Lung (tissue), 12 donors: ENCODE data around the gene PYGL. TPM values are rescaled to one million over a fixed set of nuclear protein-coding genes. Genes with fewer than 3 reads are reported as not detected.
A peak's percentile ranks its signal among the peaks of the same experiment; 100 is the strongest.

Experiments
- ATAC-seq: fragments of 200-7000 bp; cut with Tn5 transposase; one replicate; pipeline ENCODE4 v1.9.1; 2020; ENCODE audit warnings: moderate number of reproducible peaks; ENCODE audit not compliant: insufficient read depth, low FRiP score
- DNase-seq, 3 donors: peaks; one replicate each; pipeline ENCODE4 v3.0.0-alpha.2; 2013 to 2017
- H3K27ac ChIP-seq, 2 donors: one replicate each; pipeline ENCODE4 v1.5.1; 2013; ENCODE audit warnings: mild to moderate bottlenecking in 2 of 2, moderate library complexity in 2 of 2, control low read depth in 1 of 2, inconsistent platforms in 1 of 2, low read depth in 1 of 2, low read length in 1 of 2
- H3K27me3 ChIP-seq, 3 donors: one replicate each; pipeline ENCODE4 v1.5.1; 2013; ENCODE audit warnings: low read length in 2 of 3; ENCODE audit not compliant: control insufficient read depth in 3 of 3, insufficient read depth in 3 of 3
- H3K36me3 ChIP-seq, 4 donors: one replicate each; pipeline ENCODE4 v1.5.1; 2013; ENCODE audit warnings: low read length in 4 of 4, mild to moderate bottlenecking in 1 of 4, moderate library complexity in 1 of 4; ENCODE audit not compliant: control insufficient read depth in 4 of 4, insufficient read depth in 4 of 4
- H3K4me1 ChIP-seq, 5 donors: one replicate each; pipeline ENCODE4 v1.5.1; 2013; ENCODE audit warnings: low read length in 5 of 5, mild to moderate bottlenecking in 2 of 5, moderate library complexity in 1 of 5; ENCODE audit not compliant: control insufficient read depth in 5 of 5, insufficient read depth in 5 of 5
- H3K4me3 ChIP-seq: one replicate; pipeline ENCODE4 v1.5.1; 2013; ENCODE audit warnings: mild to moderate bottlenecking, control low read depth, moderate library complexity
- H3K9ac ChIP-seq, 2 donors: one replicate each; pipeline ENCODE4 v1.5.1; 2013; ENCODE audit warnings: low read length in 2 of 2, control low read depth in 1 of 2; ENCODE audit not compliant: insufficient read depth in 1 of 2
- H3K9me3 ChIP-seq, 4 donors: one replicate each; pipeline ENCODE4 v1.5.1; 2013; ENCODE audit warnings: low read length in 3 of 4, mild to moderate bottlenecking in 1 of 4, moderate library complexity in 1 of 4; ENCODE audit not compliant: control insufficient read depth in 4 of 4, insufficient read depth in 3 of 4
- WGBS, 2 donors: extraction: QIAGEN DNeasy Blood & Tissue Kit; methylation state at CpG; one replicate each; pipeline ENCODE4 v1.1.7; 2013; 5-methylcytosine and 5-hydroxymethylcytosine counted together
- polyA plus RNA-seq, 2 donors: library from polyadenylated mRNA; stranded (reverse); fragments of 200-250 nt; gene quantifications; one replicate each; pipeline ENCODE4 v1.2.1, GENCODE V29; 2013
- total RNA-seq, 2 donors: library from RNA; depleted of rRNA in 1 of 2; stranded (reverse); fragments of >200 nt in 1 of 2; gene quantifications; one replicate each; pipeline ENCODE4 v1.2.1, GENCODE V29; 2014 to 2021
- TF ChIP-seq, protein P1 (sequence below): IDR thresholded peaks from 2 replicates; pipeline ENCODE4 v1.5.1; 2012; ENCODE audit warnings: mild to moderate bottlenecking; ENCODE audit errors: control extremely low read depth, extremely low read depth
- donor health status: control.
- donor health status: control.
- donor health status: Bipolar disorder and iron deficiency.
- donor health status: healthy.
- donor health status: DM: yes; HTN: yes; CAD: no.

Gene PYGL
- total and polyA plus RNA-seq, 4 donors = 18.7 to 85.4 (median 45.3) TPM

DNA sequence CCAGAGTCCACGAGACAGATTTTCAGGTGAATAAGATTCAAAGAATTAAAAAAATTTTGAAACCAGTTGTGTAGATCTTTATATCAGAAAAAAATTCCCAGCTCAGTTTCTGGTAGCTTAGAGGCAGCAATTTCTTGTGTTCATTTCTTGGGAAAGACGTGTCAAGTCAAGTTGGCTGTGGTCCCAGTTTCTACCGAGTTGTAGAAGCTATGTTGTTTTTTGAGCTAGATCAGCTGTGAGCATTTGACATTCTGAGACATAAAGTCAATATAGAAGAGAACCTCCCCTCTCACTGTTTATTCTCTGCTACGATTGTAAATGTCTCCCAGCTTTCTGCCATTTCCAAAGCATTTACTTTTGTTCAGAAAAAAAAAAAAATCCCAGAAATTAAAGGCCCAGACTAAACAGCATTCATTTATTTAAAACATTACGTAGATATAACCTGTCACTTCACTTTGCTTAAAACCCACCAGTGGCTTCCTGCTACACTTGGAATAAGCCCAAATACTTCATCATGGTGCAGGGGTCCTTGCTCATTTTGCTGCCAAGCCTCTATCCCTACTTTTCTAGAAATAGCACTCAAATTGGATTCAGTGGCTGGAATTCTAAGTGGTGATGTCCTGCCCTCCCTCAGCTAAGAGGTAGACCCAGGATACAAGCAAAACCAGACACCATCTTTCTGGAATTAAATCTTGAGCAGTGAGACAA, 20.6 kb upstream of the PYGL start:
- Histone ChIP-seq H3K36me3 (no peaks in the 10 kb centered on the region), H3K9ac (no peak overlapping the region), H3K27me3 (peaks cover 0 to 2% (median 0%) of the 10 kb centered on the region in 3 donors), H3K4me1 (peaks cover 0 to 38% (median 14%) of the 10 kb centered on the region in 5 donors), H3K4me3 (no peak overlapping the region), H3K27ac (no peak overlapping the region), H3K9me3 (no peaks in the 10 kb centered on the region)
- 25 to 34% methylated on average over 5 of the region's 5 CpGs for WGBS, 2 donors
- DNase-seq (peak; percentile 95 to 100 (median 100)), ATAC-seq (no peak)
- TF ChIP-seq, protein P1, sequence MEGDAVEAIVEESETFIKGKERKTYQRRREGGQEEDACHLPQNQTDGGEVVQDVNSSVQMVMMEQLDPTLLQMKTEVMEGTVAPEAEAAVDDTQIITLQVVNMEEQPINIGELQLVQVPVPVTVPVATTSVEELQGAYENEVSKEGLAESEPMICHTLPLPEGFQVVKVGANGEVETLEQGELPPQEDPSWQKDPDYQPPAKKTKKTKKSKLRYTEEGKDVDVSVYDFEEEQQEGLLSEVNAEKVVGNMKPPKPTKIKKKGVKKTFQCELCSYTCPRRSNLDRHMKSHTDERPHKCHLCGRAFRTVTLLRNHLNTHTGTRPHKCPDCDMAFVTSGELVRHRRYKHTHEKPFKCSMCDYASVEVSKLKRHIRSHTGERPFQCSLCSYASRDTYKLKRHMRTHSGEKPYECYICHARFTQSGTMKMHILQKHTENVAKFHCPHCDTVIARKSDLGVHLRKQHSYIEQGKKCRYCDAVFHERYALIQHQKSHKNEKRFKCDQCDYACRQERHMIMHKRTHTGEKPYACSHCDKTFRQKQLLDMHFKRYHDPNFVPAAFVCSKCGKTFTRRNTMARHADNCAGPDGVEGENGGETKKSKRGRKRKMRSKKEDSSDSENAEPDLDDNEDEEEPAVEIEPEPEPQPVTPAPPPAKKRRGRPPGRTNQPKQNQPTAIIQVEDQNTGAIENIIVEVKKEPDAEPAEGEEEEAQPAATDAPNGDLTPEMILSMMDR = no peak

DNA sequence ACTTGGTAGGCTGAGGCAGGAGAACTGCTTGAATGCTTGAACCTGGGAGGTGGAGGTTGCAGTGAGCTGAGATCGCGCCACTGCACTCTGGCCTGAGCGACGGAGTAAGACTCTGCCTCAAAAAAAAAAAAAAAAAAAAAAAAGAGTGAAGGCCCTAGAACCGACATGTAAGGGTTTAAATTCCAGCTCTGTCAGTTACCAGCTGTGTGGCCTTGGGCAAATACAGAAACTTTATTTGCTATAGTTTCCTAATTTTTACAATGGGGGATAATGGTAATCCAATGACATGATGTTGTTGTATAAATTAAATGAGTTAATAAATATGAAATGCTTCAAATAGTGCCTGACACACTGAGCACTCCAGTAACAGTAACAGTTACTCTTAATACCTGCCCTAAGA, 19.6 kb upstream of the PYGL start:
- ATAC-seq (no peak), DNase-seq (no peak)
- Histone ChIP-seq H3K4me3 (no peak overlapping the region), H3K4me1 (peaks cover 0 to 43% (median 14%) of the 10 kb centered on the region in 5 donors), H3K27ac (no peak overlapping the region), H3K9me3 (no peaks in the 10 kb centered on the region), H3K9ac (no peak overlapping the region), H3K36me3 (no peaks in the 10 kb centered on the region), H3K27me3 (no peaks in the 10 kb centered on the region)
- TF ChIP-seq, protein P1 = no peak
- 95% methylated on average over 5 of the region's 5 CpGs for WGBS, 2 donors

DNA sequence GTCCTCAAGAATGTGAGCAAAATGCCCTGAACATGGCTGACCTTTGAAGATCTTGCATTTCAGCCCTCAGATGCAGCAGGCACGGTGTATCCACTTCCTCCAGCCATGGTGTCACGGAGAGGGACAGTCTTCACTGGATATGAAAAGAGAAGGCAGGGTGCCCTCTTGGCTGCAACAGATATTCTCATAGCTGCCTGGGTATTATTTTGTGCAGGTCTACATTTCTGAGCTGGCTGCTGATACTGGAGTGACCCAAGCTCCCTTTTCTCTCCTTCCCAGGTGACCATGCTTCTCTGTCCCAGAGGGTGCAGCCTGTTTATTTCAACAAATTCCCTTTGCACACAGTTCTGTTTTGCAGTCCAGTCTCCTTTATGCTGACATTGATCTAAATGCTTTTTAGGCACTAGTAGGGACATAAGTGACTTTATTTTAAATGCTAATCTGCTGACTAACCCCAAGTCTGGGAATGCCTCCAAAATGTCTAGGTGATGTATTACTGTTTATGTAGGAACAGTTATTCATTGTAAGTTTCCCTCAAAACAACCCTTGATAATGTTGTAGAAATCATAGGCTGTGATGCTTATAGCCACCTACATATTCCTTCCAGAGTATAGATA, 17.4 kb upstream of the PYGL start:
- WGBS, 2 donors = 15 to 28% methylated on average over 2 of the region's 2 CpGs
- H3K27ac ChIP-seq = peak overlapping the region in 1 of 2 donors; percentile 63
- H3K9ac ChIP-seq = no peak overlapping the region
- H3K4me1 ChIP-seq = peaks cover 0 to 45% (median 14%) of the 10 kb centered on the region in 5 donors
- TF ChIP-seq, protein P1 = no peak
- H3K4me3 ChIP-seq = no peak overlapping the region
- no peaks in the 10 kb centered on the region for H3K27me3 ChIP-seq
- DNase-seq = peak; percentile 45 to 98 (median 97)
- H3K9me3 ChIP-seq = no peaks in the 10 kb centered on the region
- no peak for ATAC-seq
- no peaks in the 10 kb centered on the region for H3K36me3 ChIP-seq
